WTC11 (cell line): ENCODE measurements around the gene CAMK2D. TPM values are rescaled to one million over a fixed set of nuclear protein-coding genes. Genes with fewer than 3 reads are reported as not detected.

ENCODE experiments used
- ATAC-seq: fragments of 200-7000 bp; cut with Tn5 transposase; 2 replicates; pipeline ENCODE4 v1.10.0; 2021; ENCODE audit warnings: mild to moderate bottlenecking, moderate library complexity
- CTCF ChIA-PET: fragments of 300-600 bp; sonication (Branson Sonifier 250); formaldehyde crosslinking; loops from one replicate; lab custom pipeline; 2021; ENCODE audit warnings: antibody characterized with exemption; lab: Charles Lee
- POLR2A ChIA-PET: fragments of 350-600 bp; sonication (Branson Sonifier 250); formaldehyde crosslinking; loops from one replicate; lab custom pipeline; 2021; ENCODE audit warnings: antibody characterized with exemption; lab: Charles Lee
- DNase-seq: peaks from one replicate; pipeline ENCODE4 v3.0.0; 2021; ENCODE audit warnings: low spot score
- H3K27ac Mint-ChIP-seq: 2 replicates; pipeline ENCODE4 v1.8.0; 2021; ENCODE audit warnings: mixed read lengths
- H3K27me3 Mint-ChIP-seq: 2 replicates; pipeline ENCODE4 v1.8.0; 2021; ENCODE audit warnings: low read depth, mild to moderate bottlenecking, moderate library complexity, mixed read lengths
- H3K36me3 Mint-ChIP-seq: 2 replicates; pipeline ENCODE4 v1.8.0; 2021; ENCODE audit warnings: mixed read lengths
- H3K4me1 Mint-ChIP-seq: 2 replicates; pipeline ENCODE4 v1.8.0; 2022; ENCODE audit warnings: mixed read lengths
- H3K4me3 Mint-ChIP-seq: 2 replicates; pipeline ENCODE4 v1.8.0; 2021; ENCODE audit warnings: mild to moderate bottlenecking, moderate library complexity, mixed read lengths
- H3K9me3 Mint-ChIP-seq: 2 replicates; pipeline ENCODE4 v1.8.0; 2021; ENCODE audit warnings: mixed read lengths
- ATF1 ChIP-seq: sonication (generic); formaldehyde crosslinking; IDR thresholded peaks from 2 replicates; pipeline ENCODE4 v1.8.1; 2023; ENCODE audit warnings: mild to moderate bottlenecking, moderate library complexity, missing genetic modification reagents
- ATF2 ChIP-seq: sonication (generic); formaldehyde crosslinking; IDR thresholded peaks from 2 replicates; pipeline ENCODE4 v1.8.1; 2022; ENCODE audit warnings: low read depth, missing genetic modification reagents, borderline replicate concordance
- CREB1 ChIP-seq: sonication (generic); formaldehyde crosslinking; IDR thresholded peaks from 2 replicates; pipeline ENCODE4 v1.8.0; 2023; ENCODE audit warnings: mild to moderate bottlenecking, missing genetic modification reagents
- CREM ChIP-seq: sonication (generic); formaldehyde crosslinking; IDR thresholded peaks from 2 replicates; pipeline ENCODE4 v1.8.1; 2022; ENCODE audit warnings: mild to moderate bottlenecking, missing genetic modification reagents, moderate library complexity
- GTF2I ChIP-seq: fragments of 250-450 bp; sonication (Bioruptor Pico); conservative IDR thresholded peaks from 2 replicates; pipeline ENCODE4 v1.4.0; 2021; ENCODE audit warnings: mild to moderate bottlenecking
- IRF1 ChIP-seq: sonication (generic); formaldehyde crosslinking; IDR thresholded peaks from 2 replicates; pipeline ENCODE4 v1.8.0; 2023; ENCODE audit warnings: missing genetic modification reagents
- IRF2 ChIP-seq: sonication (generic); formaldehyde crosslinking; IDR thresholded peaks from 2 replicates; pipeline ENCODE4 v1.8.0; 2022; ENCODE audit warnings: low read depth, missing genetic modification reagents, borderline replicate concordance
- JAZF1 ChIP-seq: fragments of 250-450 bp; sonication (Bioruptor Pico); IDR thresholded peaks from 2 replicates; pipeline ENCODE4 v1.9.0; 2021; ENCODE audit warnings: moderate library complexity, mild to moderate bottlenecking, inconsistent platforms
- KAT7 ChIP-seq: sonication (generic); formaldehyde crosslinking; IDR thresholded peaks from 2 replicates; pipeline ENCODE4 v1.8.1; 2023; ENCODE audit warnings: missing genetic modification reagents, mild to moderate bottlenecking, borderline replicate concordance
- MYBL2 ChIP-seq: sonication (generic); formaldehyde crosslinking; IDR thresholded peaks from 2 replicates; pipeline ENCODE4 v1.8.1; 2023; ENCODE audit warnings: mild to moderate bottlenecking, moderate library complexity, missing genetic modification reagents
- NFATC4 ChIP-seq: fragments of 250-450 bp; sonication (Bioruptor Pico); IDR thresholded peaks from 2 replicates; pipeline ENCODE4 v1.9.0; 2021; ENCODE audit warnings: mild to moderate bottlenecking
- NR2C2 ChIP-seq: sonication (generic); formaldehyde crosslinking; IDR thresholded peaks from 2 replicates; pipeline ENCODE4 v1.8.0; 2022; ENCODE audit warnings: mild to moderate bottlenecking, missing genetic modification reagents
- ZNF671 ChIP-seq: fragments of 250-450 bp; sonication (Bioruptor Pico); IDR thresholded peaks from 2 replicates; pipeline ENCODE4 v1.8.0; 2021; ENCODE audit warnings: mild to moderate bottlenecking
- total RNA-seq: library from RNA; stranded (reverse); gene quantifications from 3 replicates; pipeline ENCODE4 v1.2.3, GENCODE V29; 2021
- TF ChIP-seq, protein P1 (sequence below): fragments of 250-450 bp; sonication (Bioruptor Pico); IDR thresholded peaks from 2 replicates; pipeline ENCODE4 v1.9.0; 2021; ENCODE audit warnings: mild to moderate bottlenecking, borderline replicate concordance
- TF ChIP-seq, protein P2 (sequence below): fragments of 200-600 bp; IDR thresholded peaks from 2 replicates; pipeline ENCODE4 v1.8.0; 2022; ENCODE audit warnings: antibody characterized with exemption
- TF ChIP-seq, protein P3 (sequence below): sonication (generic); formaldehyde crosslinking; IDR thresholded peaks from 2 replicates; pipeline ENCODE4 v1.8.1; 2023; ENCODE audit warnings: mild to moderate bottlenecking, missing genetic modification reagents, moderate library complexity

Gene CAMK2D
- total RNA-seq, 1 experiment from 2014 or later = 16.5 TPM

DNA sequence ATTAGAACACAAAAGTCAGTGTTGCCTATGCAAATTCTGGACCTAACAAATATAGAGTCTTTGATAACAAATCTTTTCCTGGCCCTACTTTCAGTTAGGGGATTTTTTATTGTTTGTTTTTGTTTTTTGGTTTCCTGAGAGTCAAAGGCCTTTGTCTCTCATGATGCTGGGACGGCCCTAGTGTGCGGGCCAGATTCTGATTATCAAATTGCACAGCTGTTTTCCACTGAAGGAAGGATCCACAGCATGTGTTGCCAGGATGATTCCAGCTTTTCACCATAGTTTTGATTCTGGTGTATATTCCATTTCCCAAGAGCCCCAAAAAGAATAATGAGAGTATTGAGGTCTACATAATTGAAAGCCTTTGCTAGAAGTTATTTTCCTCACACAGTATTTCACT lies 248.2 kb downstream of the CAMK2D start:
- Mint-ChIP-seq H3K27me3 (no peaks in the 10 kb centered on the region), H3K36me3 (peaks cover 9% of the 10 kb centered on the region; the same call in 1 of the 2 replicates), H3K4me1 (no peaks in the 10 kb centered on the region), H3K9me3 (no peaks in the 10 kb centered on the region), H3K27ac (no peak overlapping the region), H3K4me3 (no peak overlapping the region)
- TF ChIP-seq IRF2 (no peak), CREM (CRISPR knock-in tag) (no peak), IRF1 (CRISPR knock-in tag) (no peak), ATF2 (no peak), JAZF1 (no peak), ATF1 (CRISPR knock-in tag) (no peak), ZNF671 (CRISPR knock-in tag) (no peak), KAT7 (no peak)
- TF ChIP-seq, protein P1, sequence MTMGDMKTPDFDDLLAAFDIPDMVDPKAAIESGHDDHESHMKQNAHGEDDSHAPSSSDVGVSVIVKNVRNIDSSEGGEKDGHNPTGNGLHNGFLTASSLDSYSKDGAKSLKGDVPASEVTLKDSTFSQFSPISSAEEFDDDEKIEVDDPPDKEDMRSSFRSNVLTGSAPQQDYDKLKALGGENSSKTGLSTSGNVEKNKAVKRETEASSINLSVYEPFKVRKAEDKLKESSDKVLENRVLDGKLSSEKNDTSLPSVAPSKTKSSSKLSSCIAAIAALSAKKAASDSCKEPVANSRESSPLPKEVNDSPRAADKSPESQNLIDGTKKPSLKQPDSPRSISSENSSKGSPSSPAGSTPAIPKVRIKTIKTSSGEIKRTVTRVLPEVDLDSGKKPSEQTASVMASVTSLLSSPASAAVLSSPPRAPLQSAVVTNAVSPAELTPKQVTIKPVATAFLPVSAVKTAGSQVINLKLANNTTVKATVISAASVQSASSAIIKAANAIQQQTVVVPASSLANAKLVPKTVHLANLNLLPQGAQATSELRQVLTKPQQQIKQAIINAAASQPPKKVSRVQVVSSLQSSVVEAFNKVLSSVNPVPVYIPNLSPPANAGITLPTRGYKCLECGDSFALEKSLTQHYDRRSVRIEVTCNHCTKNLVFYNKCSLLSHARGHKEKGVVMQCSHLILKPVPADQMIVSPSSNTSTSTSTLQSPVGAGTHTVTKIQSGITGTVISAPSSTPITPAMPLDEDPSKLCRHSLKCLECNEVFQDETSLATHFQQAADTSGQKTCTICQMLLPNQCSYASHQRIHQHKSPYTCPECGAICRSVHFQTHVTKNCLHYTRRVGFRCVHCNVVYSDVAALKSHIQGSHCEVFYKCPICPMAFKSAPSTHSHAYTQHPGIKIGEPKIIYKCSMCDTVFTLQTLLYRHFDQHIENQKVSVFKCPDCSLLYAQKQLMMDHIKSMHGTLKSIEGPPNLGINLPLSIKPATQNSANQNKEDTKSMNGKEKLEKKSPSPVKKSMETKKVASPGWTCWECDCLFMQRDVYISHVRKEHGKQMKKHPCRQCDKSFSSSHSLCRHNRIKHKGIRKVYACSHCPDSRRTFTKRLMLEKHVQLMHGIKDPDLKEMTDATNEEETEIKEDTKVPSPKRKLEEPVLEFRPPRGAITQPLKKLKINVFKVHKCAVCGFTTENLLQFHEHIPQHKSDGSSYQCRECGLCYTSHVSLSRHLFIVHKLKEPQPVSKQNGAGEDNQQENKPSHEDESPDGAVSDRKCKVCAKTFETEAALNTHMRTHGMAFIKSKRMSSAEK (CRISPR knock-in tag) = no peak
- TF ChIP-seq, protein P2, sequence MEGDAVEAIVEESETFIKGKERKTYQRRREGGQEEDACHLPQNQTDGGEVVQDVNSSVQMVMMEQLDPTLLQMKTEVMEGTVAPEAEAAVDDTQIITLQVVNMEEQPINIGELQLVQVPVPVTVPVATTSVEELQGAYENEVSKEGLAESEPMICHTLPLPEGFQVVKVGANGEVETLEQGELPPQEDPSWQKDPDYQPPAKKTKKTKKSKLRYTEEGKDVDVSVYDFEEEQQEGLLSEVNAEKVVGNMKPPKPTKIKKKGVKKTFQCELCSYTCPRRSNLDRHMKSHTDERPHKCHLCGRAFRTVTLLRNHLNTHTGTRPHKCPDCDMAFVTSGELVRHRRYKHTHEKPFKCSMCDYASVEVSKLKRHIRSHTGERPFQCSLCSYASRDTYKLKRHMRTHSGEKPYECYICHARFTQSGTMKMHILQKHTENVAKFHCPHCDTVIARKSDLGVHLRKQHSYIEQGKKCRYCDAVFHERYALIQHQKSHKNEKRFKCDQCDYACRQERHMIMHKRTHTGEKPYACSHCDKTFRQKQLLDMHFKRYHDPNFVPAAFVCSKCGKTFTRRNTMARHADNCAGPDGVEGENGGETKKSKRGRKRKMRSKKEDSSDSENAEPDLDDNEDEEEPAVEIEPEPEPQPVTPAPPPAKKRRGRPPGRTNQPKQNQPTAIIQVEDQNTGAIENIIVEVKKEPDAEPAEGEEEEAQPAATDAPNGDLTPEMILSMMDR = no peak
- TF ChIP-seq, protein P3, sequence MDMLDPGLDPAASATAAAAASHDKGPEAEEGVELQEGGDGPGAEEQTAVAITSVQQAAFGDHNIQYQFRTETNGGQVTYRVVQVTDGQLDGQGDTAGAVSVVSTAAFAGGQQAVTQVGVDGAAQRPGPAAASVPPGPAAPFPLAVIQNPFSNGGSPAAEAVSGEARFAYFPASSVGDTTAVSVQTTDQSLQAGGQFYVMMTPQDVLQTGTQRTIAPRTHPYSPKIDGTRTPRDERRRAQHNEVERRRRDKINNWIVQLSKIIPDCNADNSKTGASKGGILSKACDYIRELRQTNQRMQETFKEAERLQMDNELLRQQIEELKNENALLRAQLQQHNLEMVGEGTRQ (CRISPR knock-in tag) = no peak
- ATAC-seq (no peak), DNase-seq (no peak)
- POLR2A ChIA-PET = no interaction called here
- CTCF ChIA-PET = no interaction called here

GRCh38 chr4:113512880-113513279 lies 248.7 kb downstream of the CAMK2D start:
- H3K9me3 Mint-ChIP-seq = no peaks in the 10 kb centered on the region
- no peak for TF ChIP-seq GTF2I (CRISPR knock-in tag)
- no peak for TF ChIP-seq NFATC4 (CRISPR knock-in tag)
- no peak for TF ChIP-seq NR2C2
- TF ChIP-seq JAZF1 = no peak
- no peak for TF ChIP-seq CREB1 (CRISPR knock-in tag)
- TF ChIP-seq MYBL2 (CRISPR knock-in tag) = no peak
- TF ChIP-seq, all 79 proteins: peak for 0
- DNase-seq (no peak), ATAC-seq (no peak)
- H3K4me3 Mint-ChIP-seq = no peak overlapping the region
- H3K36me3 Mint-ChIP-seq = peaks cover 9% of the 10 kb centered on the region; the same call in 1 of the 2 replicates
- POLR2A ChIA-PET = no interaction called here
- CTCF ChIA-PET = no interaction called here
- no peaks in the 10 kb centered on the region for H3K27me3 Mint-ChIP-seq
- H3K4me1 Mint-ChIP-seq = no peaks in the 10 kb centered on the region
- H3K27ac Mint-ChIP-seq = no peak overlapping the region
